DLD1 (cell line): ENCODE measurements around the gene IPO11.
"Not testable (repeated sequence)": the region's sequence is repeated elsewhere in the genome, so short reads cannot be mapped to it uniquely, and the experiment has no call there.

Experiments
- in situ Hi-C: cut with HindIII; loops from 2 replicates; pipeline ENCODE4 v1.10.0; 2017; ENCODE audit warnings: low sequenced_read_pairs

IPO11 gene

GRCh38 chr5:62508760-62509159, 96.2 kb downstream of the IPO11 start:
- in situ Hi-C loops, result not testable (repeated sequence)

GRCh38 chr5:62509806-62510205, 97.2 kb downstream of the IPO11 start:
- in situ Hi-C loops, result no loop called here

GRCh38 chr5:62513085-62513484, 100.5 kb downstream of the IPO11 start:
- in situ Hi-C loops, result not testable (repeated sequence)

GRCh38 chr5:62514510-62515119, 102.1 kb downstream of the IPO11 start:
- in situ Hi-C loops, result no loop called here

- in situ Hi-C loops, result not testable (repeated sequence)
Observed at GRCh38 chr5:62520812-62521211, 108.2 kb downstream of the IPO11 start.

GRCh38 chr5:62521319-62521718, 108.8 kb downstream of the IPO11 start:
- in situ Hi-C loops, result no loop called here

GRCh38 chr5:62522811-62523210, 110.2 kb downstream of the IPO11 start:
- in situ Hi-C loops, result no loop called here

- in situ Hi-C loops, result no loop called here
Observed at GRCh38 chr5:62533597-62533996, 121.0 kb downstream of the IPO11 start.

- in situ Hi-C loops, result no loop called here
Observed at GRCh38 chr5:62534461-62535236, 122.1 kb downstream of the IPO11 start.

- in situ Hi-C loops, result no loop called here
Observed at GRCh38 chr5:62536232-62536631, 123.7 kb downstream of the IPO11 start.

- in situ Hi-C loops, result no loop called here
Observed at GRCh38 chr5:62536783-62537182, 124.2 kb downstream of the IPO11 start.

GRCh38 chr5:62538017-62538942, 125.7 kb downstream of the IPO11 start:
- in situ Hi-C loops, result no loop called here

- in situ Hi-C loops, result no loop called here
Observed at GRCh38 chr5:62542720-62543119, 130.2 kb downstream of the IPO11 start.

- in situ Hi-C loops, result no loop called here
Observed at GRCh38 chr5:62547945-62548630, 135.5 kb downstream of the IPO11 start.

- in situ Hi-C loops, result no loop called here
Observed at GRCh38 chr5:62550103-62550502, 137.5 kb downstream of the IPO11 start.

GRCh38 chr5:62555930-62556329, 143.4 kb downstream of the IPO11 start:
- in situ Hi-C loops, result no loop called here

GRCh38 chr5:62558941-62559340, 146.4 kb downstream of the IPO11 start:
- in situ Hi-C loops, result no loop called here

GRCh38 chr5:62560786-62561185, 148.2 kb downstream of the IPO11 start:
- in situ Hi-C loops, result no loop called here

- in situ Hi-C loops, result no loop called here
Observed at GRCh38 chr5:62561896-62562295, 149.3 kb downstream of the IPO11 start.

- in situ Hi-C loops, result no loop called here
Observed at GRCh38 chr5:62562867-62563266, 150.3 kb downstream of the IPO11 start.

- in situ Hi-C loops, result no loop called here
Observed at GRCh38 chr5:62564101-62564500, 151.5 kb downstream of the IPO11 start.
